ENCODE results near the gene SETD5.
"Not testable (repeated sequence)": the region's sequence is repeated elsewhere in the genome, so short reads cannot be mapped to it uniquely, and the experiment has no call there.

- not testable (repeated sequence) for TF ChIP-seq POLR2AphosphoS5, POLR2A (IDR thresholded peaks at IDR 0.05)
Observed at GRCh38 chr3:9494036-9494435, 96.6 kb downstream of the SETD5 start.
